Fibroblast of the aortic adventitia (primary cell): Measurements from ENCODE around the gene RMND5B. TPM values are rescaled to one million over a fixed set of nuclear protein-coding genes. Genes with fewer than 3 reads are reported as not detected.

Experiments used
- DNase-seq: peaks from one replicate; pipeline ENCODE4 v3.0.0-alpha.2; 2010; ENCODE audit warnings: low read depth
- H3K4me3 ChIP-seq: 2 replicates; pipeline ENCODE4 v1.5.1; 2011; ENCODE audit warnings: low read depth, mild to moderate bottlenecking, control low read depth, low read length, moderate library complexity
- total RNA-seq: library from RNA; depleted of rRNA; stranded (reverse); fragments of >200 nt; gene quantifications from 2 replicates; pipeline ENCODE4 v1.2.3, GENCODE V29; 2012; ENCODE audit warnings: low replicate concordance
- TF ChIP-seq, protein P1 (sequence below): IDR thresholded peaks from 2 replicates; pipeline ENCODE4 v1.5.1; 2011; ENCODE audit warnings: mild to moderate bottlenecking, low read length, control low read depth, inconsistent platforms; ENCODE audit not compliant: insufficient read depth

The RMND5B gene
- total RNA-seq, 1 donor, result 25.8 TPM

DNA sequence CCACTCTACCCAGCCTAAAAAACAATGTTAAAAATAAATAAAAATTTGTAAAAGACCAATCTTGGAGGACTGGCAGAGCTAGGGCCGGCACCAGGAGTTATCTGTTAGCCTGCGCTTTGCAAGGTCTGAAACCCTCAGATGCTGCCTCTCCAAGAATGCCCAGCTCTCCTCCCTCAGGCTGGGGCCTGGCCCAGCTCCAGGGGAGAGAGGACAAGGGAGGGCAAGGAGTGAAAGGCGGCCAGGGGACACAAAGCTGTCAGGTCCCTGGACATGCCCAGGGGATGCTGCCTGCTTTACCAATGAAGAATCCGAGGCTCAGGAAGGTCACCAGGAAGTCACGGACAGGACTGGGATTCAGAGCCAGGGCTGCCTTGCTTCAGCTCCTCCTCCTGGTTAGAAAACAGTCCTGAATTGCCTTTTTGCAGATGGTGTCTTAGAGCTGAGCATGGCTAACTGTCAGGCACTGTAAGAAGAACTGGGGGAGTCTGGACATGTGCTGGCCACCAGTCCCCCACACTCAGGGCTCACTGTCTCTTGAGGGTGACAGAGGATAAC, 23.0 kb upstream of the RMND5B start:
- H3K4me3 ChIP-seq, result no peak overlapping the region
- TF ChIP-seq, protein P1, sequence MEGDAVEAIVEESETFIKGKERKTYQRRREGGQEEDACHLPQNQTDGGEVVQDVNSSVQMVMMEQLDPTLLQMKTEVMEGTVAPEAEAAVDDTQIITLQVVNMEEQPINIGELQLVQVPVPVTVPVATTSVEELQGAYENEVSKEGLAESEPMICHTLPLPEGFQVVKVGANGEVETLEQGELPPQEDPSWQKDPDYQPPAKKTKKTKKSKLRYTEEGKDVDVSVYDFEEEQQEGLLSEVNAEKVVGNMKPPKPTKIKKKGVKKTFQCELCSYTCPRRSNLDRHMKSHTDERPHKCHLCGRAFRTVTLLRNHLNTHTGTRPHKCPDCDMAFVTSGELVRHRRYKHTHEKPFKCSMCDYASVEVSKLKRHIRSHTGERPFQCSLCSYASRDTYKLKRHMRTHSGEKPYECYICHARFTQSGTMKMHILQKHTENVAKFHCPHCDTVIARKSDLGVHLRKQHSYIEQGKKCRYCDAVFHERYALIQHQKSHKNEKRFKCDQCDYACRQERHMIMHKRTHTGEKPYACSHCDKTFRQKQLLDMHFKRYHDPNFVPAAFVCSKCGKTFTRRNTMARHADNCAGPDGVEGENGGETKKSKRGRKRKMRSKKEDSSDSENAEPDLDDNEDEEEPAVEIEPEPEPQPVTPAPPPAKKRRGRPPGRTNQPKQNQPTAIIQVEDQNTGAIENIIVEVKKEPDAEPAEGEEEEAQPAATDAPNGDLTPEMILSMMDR, result no peak
- DNase-seq, result no peak

DNA sequence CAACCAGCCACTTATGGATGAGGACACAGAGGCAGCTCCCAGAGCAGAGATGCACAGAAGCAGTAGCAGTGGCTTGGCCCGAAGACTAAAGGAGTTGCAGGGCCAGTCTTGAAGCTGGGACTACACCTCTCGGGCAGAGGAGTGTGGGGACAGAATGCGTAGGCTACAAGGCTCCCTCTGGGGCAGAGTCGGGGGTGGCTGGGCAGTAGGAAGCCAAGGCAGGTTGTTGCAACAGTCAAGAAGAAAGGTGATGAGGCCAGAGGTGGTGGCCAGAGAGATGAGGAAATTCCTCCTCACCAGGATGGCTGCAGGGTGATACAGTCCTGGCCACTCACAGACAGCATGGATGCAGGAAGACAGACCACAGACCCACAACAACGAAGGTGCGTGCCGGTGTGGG, 22.4 kb upstream of the RMND5B start:
- H3K4me3 ChIP-seq, result no peak overlapping the region
- no peak for DNase-seq
- TF ChIP-seq, protein P1, result no peak

DNA sequence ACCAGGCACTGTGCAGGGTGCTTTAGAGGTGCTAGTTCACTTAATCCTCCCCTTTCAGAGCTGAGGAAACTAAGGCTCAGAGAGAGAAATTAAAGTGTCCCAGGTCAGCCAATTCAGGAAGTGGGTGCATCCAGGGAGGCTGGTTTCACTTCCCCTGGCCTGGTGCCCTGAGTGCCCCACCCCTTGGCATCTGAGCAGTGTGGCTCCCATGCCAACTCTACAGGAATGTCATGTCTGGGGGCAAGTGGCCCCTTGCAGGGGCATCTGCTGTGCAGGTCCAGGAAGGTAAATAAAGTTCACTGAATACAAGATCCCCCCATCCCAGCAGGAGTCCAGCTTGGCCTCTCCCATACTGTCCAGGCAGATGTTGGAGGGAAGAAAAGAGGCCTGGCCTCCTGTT, 21.8 kb upstream of the RMND5B start:
- DNase-seq, result no peak
- TF ChIP-seq, protein P1, result no peak
- no peak overlapping the region for H3K4me3 ChIP-seq

DNA sequence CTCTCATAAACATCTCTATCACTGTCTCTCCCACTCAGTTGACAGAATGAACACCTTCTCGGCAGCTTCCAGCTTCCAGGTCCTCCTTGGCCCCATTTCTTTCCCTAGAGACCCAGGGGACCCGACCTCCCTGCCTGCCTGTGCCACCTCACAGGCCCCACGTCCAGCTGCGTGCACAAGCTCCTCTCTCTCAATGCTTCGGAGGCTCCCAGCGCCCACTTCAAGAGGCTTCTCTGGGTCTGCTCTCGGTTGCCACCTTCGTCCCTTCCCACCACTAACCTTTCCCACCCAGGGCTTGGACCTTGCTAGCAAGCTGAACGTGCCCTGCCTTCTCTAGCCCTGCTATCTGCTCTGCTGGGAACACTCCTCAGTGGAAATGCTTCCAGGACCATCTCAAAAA, 20.3 kb upstream of the RMND5B start:
- no peak overlapping the region for H3K4me3 ChIP-seq
- TF ChIP-seq, protein P1, result no peak
- DNase-seq, result no peak

DNA sequence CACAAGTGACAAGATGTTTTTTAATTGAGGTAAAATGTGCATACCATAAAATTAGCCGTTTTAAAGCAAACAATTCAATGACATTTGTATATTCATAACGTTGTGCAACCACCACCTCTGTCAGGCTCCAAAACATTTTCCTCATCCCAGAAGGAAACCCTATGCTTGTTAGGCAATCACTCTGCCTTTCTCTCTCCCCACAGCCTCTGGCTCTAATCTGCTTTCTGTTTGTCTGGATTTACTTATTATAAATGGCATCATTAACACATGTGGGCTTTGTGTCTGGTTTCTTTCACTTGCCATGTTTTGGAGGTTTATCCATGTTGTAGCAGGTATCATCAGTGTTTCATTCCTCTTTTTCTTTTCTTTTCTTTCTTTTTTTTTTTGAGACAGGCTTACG, 18.9 kb upstream of the RMND5B start:
- no peak overlapping the region for H3K4me3 ChIP-seq
- TF ChIP-seq, protein P1, result no peak
- DNase-seq, result peak; percentile 68

DNA sequence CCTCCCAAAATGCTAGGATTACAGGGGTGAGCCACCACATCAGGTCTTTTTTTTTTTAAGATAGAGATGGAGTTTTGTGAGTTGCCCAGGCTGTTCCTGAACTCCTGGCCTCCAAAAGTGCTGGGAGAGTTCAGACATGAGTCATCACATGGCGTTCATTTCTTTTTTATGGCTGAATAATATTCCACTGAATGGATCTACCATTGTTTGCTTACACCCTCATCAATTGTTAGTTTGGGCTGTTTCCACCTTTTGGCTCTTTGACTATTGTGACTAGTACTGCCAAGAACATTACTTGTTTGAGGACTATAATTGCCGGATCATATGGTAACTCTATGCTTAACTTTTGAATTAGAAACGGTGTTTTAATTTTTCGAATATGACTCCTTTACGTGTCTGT, 18.3 kb upstream of the RMND5B start:
- no peak overlapping the region for H3K4me3 ChIP-seq
- no peak for DNase-seq
- TF ChIP-seq, protein P1, result no peak

DNA sequence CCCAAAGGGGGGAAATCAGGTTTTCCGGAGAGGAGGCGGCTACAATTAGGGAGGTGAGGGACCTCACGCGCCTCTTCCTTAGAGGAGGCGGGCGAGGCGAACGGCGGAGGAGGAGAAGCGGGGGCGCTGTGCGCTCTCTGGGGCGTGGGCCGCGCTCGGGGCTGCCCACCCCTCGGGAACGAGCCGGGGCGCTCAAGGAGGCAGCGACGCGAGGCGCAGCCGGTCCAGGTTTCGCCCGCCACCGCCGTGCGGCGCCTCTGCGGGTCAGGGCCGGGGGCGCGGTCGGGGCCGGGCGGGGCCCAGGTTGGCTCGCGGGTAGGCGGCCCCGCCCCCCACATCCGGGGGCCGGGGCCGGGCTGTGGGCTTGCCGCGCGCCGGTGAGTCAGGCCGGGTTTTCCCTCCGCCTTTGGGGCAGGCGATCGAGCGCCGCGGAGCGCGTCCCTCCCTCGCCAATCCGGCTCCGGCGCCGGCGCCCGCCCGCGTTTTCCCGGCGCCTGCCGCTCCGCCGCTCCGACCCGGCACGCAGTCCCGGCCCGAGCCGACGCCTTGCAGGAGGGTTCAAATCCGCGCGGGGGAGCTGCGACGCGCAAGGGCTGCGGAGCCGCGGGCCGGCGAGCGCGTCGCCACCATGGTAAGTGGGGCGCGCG, 17.6 kb upstream of the RMND5B start, which contains the start of gene N4BP3:
Gene N4BP3 (plus strand): TSS at position 392 of the 647 bp plus-strand sequence. CDS start 6,052 bp downstream, outside the sequence.
- TF ChIP-seq, protein P1, result no peak
- DNase-seq, result peak; percentile 18
- H3K4me3 ChIP-seq, result peak within 1 kb of the TSS; percentile 50
